Gastroesophageal sphincter (tissue), 3 donors: ENCODE data around the gene GNAO1.

ENCODE experiments used
- EP300 ChIP-seq: sonication (generic); formaldehyde crosslinking; IDR thresholded peaks from one replicate; pipeline ENCODE4 v1.6.1; 2017; ENCODE audit warnings: antibody characterized with exemption, mild to moderate bottlenecking
- POLR2A ChIP-seq, 2 donors: fragments of 450-650 bp; IDR thresholded peaks; one replicate each; pipeline ENCODE4 v1.6.1; 2017; ENCODE audit warnings: antibody characterized with exemption in 2 of 2, mild to moderate bottlenecking in 2 of 2, moderate library complexity in 1 of 2
- POLR2AphosphoS5 ChIP-seq: sonication (generic); formaldehyde crosslinking; IDR thresholded peaks from one replicate; pipeline ENCODE4 v1.6.1; 2017; ENCODE audit warnings: antibody characterized with exemption
- TF ChIP-seq, protein P1 (sequence below), 4 experiments: fragments of 200-600 bp in 2 of 4; fragments of 450-650 bp in 2 of 4; sonication (generic) in 1 of 4; IDR thresholded peaks; one replicate each; pipeline ENCODE4 v1.5.1; 2017 to 2019; ENCODE audit warnings: antibody characterized with exemption in 4 of 4, mild to moderate bottlenecking in 2 of 4, moderate library complexity in 2 of 4

DNA sequence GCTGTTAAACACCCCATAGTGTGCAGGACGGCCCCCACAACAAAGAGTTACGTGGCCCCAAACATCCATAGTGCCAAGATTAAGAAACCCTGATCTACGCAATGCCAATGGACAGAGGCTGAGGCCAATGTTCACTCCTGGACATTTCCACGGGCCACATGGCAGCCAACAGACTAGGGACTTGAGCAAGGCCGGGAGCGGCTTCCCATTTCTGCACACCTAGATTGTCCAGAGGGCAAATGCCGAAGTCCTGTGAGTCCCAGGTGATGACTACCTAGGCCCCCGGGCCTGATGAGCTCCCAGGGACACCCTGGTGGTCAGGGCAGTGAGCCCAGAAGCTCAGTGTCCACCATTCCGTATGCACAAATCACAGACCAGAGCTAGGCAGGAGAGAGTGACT is 138.6 kb downstream of the GNAO1 start:
- TF ChIP-seq, protein P1, sequence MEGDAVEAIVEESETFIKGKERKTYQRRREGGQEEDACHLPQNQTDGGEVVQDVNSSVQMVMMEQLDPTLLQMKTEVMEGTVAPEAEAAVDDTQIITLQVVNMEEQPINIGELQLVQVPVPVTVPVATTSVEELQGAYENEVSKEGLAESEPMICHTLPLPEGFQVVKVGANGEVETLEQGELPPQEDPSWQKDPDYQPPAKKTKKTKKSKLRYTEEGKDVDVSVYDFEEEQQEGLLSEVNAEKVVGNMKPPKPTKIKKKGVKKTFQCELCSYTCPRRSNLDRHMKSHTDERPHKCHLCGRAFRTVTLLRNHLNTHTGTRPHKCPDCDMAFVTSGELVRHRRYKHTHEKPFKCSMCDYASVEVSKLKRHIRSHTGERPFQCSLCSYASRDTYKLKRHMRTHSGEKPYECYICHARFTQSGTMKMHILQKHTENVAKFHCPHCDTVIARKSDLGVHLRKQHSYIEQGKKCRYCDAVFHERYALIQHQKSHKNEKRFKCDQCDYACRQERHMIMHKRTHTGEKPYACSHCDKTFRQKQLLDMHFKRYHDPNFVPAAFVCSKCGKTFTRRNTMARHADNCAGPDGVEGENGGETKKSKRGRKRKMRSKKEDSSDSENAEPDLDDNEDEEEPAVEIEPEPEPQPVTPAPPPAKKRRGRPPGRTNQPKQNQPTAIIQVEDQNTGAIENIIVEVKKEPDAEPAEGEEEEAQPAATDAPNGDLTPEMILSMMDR (IDR thresholded peaks at IDR 0.05) = no peak
- TF ChIP-seq POLR2AphosphoS5 (no peak), EP300 (no peak), POLR2A (IDR thresholded peaks at IDR 0.05) (no peak)
